Suprapubic skin (tissue), 4 donors: Measurements from ENCODE around the gene PPP6R3.

Experiments
- CTCF ChIP-seq, 2 donors: fragments of 200-600 bp in 1 of 2; fragments of 450-650 bp in 1 of 2; sonication (generic) in 1 of 2; IDR thresholded peaks; one replicate each; pipeline ENCODE4 v1.5.1; 2016 to 2019; ENCODE audit warnings: antibody characterized with exemption in 2 of 2, mild to moderate bottlenecking in 1 of 2, moderate library complexity in 1 of 2
- EP300 ChIP-seq: sonication (generic); formaldehyde crosslinking; IDR thresholded peaks from one replicate; pipeline ENCODE4 v1.6.1; 2017; ENCODE audit warnings: antibody characterized with exemption
- POLR2A ChIP-seq, 2 donors: fragments of 450-650 bp; IDR thresholded peaks; one replicate each; pipeline ENCODE4 v1.6.1; 2017; ENCODE audit warnings: antibody characterized with exemption in 2 of 2, mild to moderate bottlenecking in 2 of 2, moderate library complexity in 2 of 2
- POLR2AphosphoS5 ChIP-seq, 3 donors: sonication (generic); formaldehyde crosslinking; IDR thresholded peaks; one replicate each; pipeline ENCODE4 v1.6.1; 2017; ENCODE audit warnings: antibody characterized with exemption in 3 of 3

- TF ChIP-seq POLR2AphosphoS5 (IDR thresholded peaks at IDR 0.05) (no peak), CTCF (IDR thresholded peaks at IDR 0.05) (no peak), POLR2A (IDR thresholded peaks at IDR 0.05) (no peak), EP300 (no peak)
These were observed 23.3 kb upstream of the PPP6R3 start for GRCh38 chr11:68436985-68437926.
